Stimulated activated CD4-positive, alpha-beta T cell treated with anti-CD3 and anti-CD28 coated beads, Interleukin-4, amount 100 ng/mL, for 1 hour (primary cell): Measurements from ENCODE around the gene HNRNPCL4.
"Not testable (repeated sequence)": the region's sequence is repeated elsewhere in the genome, so short reads cannot be mapped to it uniquely, and the experiment has no call there.

Experiments used
- DNase-seq: peaks from one replicate; pipeline ENCODE4 v3.0.0-alpha.2; 2020

HNRNPCL4 gene

DNA sequence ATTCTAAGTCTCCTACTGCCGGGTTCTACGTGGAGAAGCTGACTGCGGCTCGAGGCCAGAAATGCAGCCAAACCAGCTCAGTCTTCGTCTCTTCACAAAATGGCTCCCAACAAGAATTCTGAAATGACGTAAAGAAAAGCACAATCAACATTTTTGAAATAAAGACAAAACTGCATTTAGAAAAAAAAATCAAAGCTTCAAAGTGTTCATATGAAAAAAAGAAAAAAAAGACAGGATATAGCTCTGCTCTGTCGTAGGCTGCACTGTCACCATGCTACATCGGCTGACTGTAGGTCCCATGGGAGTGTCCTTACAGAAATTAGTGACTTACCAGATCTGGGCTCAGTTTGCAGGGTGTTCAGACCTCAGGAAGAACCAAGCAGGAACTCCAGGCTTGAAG lies at the start of gene HNRNPCL4:
Gene HNRNPCL4, minus strand, starts transcription at position 101 of the 400 bp plus-strand sequence. CDS start 164 bp downstream, outside the sequence.
- not testable (repeated sequence) for DNase-seq

DNA sequence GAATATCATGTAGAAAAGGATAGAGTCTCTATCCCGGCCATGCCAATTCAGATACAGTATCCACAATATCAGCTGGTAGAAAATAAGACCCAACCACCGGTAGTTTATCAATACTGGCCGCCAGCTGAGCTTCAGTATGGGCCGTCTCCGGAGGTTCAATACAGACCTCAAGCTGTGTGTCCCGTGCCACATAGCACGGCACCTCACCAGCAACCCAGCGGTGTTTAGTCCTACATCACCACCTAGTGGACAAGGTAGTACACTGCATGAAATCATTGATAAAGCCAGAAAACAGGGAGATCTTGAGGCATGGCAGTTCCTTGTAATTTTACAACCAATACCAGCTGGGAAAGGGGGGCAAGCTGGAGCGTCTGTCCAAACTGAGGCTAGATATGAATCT lies 43.3 kb upstream of the HNRNPCL4 start:
- DNase-seq: not testable (repeated sequence)

DNA sequence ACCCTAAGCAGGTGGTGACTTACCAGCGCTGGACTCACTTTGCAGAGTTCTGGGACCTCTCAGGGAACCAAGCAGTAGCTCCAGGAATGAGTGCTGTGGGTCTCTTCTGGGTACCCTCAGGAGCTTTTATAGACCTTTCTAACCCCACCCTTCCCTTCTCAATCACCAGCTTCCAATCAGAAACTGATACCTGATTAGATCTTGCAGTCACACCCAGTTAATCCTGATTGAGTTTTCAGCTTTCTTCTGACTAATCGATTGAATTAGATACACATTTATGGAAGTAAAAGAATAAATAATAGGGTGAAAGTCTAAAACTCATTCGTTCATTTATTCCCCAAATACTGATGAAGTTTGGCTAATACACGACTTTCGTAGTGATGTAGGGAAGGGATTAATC lies 35.9 kb upstream of the HNRNPCL4 start, which contains the start of gene PRAMEF13:
Gene PRAMEF13, minus strand, starts transcription at position 101 of the 400 bp plus-strand sequence. CDS start 1,820 bp downstream, outside the sequence.
- DNase-seq: not testable (repeated sequence)

DNA sequence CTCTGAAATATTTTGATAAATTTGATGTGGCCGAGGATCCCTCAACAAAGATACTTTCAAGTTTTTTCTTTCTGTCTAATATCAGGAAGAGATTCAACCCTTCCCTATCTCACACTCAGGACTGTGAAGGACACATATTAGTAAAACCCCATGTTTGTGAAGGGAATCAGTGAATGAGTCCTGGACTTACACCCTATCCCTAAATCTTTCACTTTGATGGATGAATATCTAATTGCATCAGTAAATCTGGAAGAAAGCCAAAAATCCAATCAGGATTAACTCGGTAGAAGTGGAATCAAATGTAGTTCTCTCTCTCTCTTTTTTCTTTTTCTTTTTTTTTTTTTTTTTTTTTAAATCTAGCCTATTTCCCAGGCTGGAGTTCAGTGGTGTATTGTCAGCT lies 6.1 kb upstream of the HNRNPCL4 start, which contains the start of gene PRAMEF9:
Gene PRAMEF9, plus strand, starts transcription at position 301 of the 400 bp plus-strand sequence. CDS start 3,433 bp downstream, outside the sequence.
- DNase-seq: not testable (repeated sequence)

DNA sequence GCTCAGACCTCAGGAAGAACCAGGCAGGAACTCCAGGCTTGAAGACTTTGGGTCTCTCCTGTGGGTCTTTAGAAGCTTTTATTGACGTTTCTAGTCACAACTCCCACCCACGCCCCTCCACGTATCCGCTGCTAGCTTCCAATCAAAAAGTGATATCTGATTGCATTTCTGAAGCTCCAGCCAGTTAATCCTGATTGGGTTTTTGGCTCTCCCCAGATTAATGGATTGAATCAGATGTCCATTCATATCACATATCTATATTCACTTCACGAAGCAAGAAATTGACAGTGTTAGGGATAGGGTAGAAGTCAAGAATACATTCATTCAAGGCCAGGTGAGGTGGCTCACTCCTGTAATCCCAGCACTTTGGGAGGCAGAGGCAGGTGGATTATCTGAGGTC lies 9.5 kb downstream of the HNRNPCL4 start, which contains the start of gene PRAMEF26:
Gene PRAMEF26, minus strand, starts transcription at position 101 of the 400 bp plus-strand sequence. CDS start 2,914 bp downstream, outside the sequence.
- DNase-seq: not testable (repeated sequence)

DNA sequence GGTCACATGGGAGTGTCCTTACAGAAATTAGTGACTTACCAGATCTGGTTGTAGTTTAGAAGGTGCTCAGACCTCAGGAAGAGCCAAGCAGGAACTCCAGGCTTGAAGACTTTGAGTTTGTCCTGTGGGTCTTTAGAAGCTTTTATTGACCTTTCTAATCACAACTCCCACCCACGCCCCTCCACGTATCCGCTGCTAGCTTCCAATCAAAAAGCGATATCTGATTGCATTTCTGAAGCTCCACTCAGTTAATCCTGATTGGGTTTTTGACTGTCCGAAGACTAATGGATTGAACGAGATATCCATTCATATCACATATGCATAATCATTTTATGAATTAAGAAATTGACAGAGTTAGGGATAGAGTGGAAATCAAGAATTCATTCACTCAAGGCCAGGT lies 48.7 kb downstream of the HNRNPCL4 start, which contains the start of gene HNRNPCL2:
Gene HNRNPCL2, minus strand, starts transcription at position 101 of the 400 bp plus-strand sequence. CDS start 454 bp downstream, outside the sequence.
- DNase-seq: not testable (repeated sequence)
